ENCODE measurements around the gene UGT1A3.

- TF ChIP-seq SP1 (IDR thresholded peaks at IDR 0.05), result no peak
- TF ChIP-seq BHLHE40 (IDR thresholded peaks at IDR 0.05; ENCODE audit: borderline replicate concordance), result no peak
- no peak for TF ChIP-seq FOXK2 (IDR thresholded peaks at IDR 0.05)
- TF ChIP-seq ARNT (IDR thresholded peaks at IDR 0.05), result no peak
- TF ChIP-seq PKNOX1 (IDR thresholded peaks at IDR 0.05), result no peak
- TF ChIP-seq LEF1 (IDR thresholded peaks at IDR 0.05; ENCODE audit: borderline replicate concordance), result no peak
- TF ChIP-seq ELF4 (IDR thresholded peaks at IDR 0.05), result no peak
Observed at GRCh38 chr2:233789554-233789953, 60.7 kb downstream of the UGT1A3 start.

All from HEK293T (cell line).